Ishikawa (cell line): ENCODE data around the gene ANKRD11.

Experiments used
- CEBPB ChIP-seq: IDR thresholded peaks from 2 replicates; pipeline ENCODE4 v1.6.1; 2012
- CREB1 ChIP-seq: IDR thresholded peaks from 2 replicates; pipeline ENCODE4 v1.6.1; 2012; ENCODE audit warnings: low read depth
- EGR1 ChIP-seq: IDR thresholded peaks from 2 replicates; pipeline ENCODE4 v1.6.1; 2012
- EP300 ChIP-seq: IDR thresholded peaks from 2 replicates; pipeline ENCODE4 v1.6.1; 2012; ENCODE audit warnings: borderline replicate concordance
- FOXM1 ChIP-seq: IDR thresholded peaks from 2 replicates; pipeline ENCODE4 v1.6.1; 2012; ENCODE audit warnings: low read depth, borderline replicate concordance
- MAX ChIP-seq: IDR thresholded peaks from 2 replicates; pipeline ENCODE4 v1.6.1; 2012
- NFIC ChIP-seq: IDR thresholded peaks from 2 replicates; pipeline ENCODE4 v1.6.1; 2012
- RAD21 ChIP-seq: IDR thresholded peaks from 2 replicates; pipeline ENCODE4 v1.6.1; 2012; ENCODE audit warnings: low read depth
- TAF1 ChIP-seq: IDR thresholded peaks from 2 replicates; pipeline ENCODE4 v1.6.1; 2012; ENCODE audit warnings: low read depth, mild to moderate bottlenecking
- TCF12 ChIP-seq: IDR thresholded peaks from 2 replicates; pipeline ENCODE4 v1.6.1; 2012; ENCODE audit warnings: low read depth
- TEAD4 ChIP-seq: IDR thresholded peaks from 2 replicates; pipeline ENCODE4 v1.6.1; 2012
- YY1 ChIP-seq: IDR thresholded peaks from 2 replicates; pipeline ENCODE4 v1.6.1; 2012; ENCODE audit warnings: low read depth
- ZBTB7A ChIP-seq: IDR thresholded peaks from 2 replicates; pipeline ENCODE4 v1.6.1; 2012; ENCODE audit warnings: low read depth
- TF ChIP-seq, protein P1 (sequence below): IDR thresholded peaks from 2 replicates; pipeline ENCODE4 v1.6.1; 2012; ENCODE audit warnings: low read depth, mild to moderate bottlenecking
- TF ChIP-seq, protein P2 (sequence below): IDR thresholded peaks from 2 replicates; pipeline ENCODE4 v1.6.1; 2012

The ANKRD11 gene

DNA sequence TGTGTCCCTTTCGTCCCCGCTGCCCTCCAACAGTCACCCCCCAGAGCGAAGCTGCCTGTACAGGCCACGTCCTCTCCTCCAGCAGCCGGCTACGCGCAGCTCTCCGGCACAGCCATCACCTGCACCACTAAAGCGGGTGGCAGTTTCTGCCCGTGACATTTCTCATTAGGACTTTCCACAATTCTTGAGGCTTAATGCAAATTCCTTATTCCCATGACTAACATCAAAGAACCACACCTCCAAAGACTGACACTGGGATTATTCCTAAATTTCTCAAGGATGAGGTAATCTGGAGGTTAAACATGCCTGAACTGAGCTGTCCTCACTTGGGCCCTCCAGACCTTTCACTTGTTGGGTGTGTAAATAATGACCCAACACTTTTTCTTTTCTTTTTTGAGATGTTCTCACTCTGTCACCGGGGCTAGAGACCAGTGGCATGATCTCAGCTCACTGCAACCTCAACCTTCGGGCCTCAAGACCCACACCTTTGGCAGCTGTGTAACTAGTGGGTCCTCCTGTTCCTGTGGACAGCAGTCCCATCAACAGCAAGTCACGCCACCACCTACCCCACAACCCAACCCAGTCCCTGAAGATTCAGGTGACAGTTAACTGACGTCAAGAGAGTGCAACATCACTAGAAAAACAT is 11.7 kb downstream of the ANKRD11 start:
- TF ChIP-seq NFIC (no peak), MAX (no peak), TAF1 (no peak), EP300 (no peak), TEAD4 (no peak; the same call in 1 of the 2 replicates), EGR1 (no peak), CREB1 (no peak), YY1 (no peak), FOXM1 (no peak), CEBPB (no peak)
- TF ChIP-seq, protein P1, sequence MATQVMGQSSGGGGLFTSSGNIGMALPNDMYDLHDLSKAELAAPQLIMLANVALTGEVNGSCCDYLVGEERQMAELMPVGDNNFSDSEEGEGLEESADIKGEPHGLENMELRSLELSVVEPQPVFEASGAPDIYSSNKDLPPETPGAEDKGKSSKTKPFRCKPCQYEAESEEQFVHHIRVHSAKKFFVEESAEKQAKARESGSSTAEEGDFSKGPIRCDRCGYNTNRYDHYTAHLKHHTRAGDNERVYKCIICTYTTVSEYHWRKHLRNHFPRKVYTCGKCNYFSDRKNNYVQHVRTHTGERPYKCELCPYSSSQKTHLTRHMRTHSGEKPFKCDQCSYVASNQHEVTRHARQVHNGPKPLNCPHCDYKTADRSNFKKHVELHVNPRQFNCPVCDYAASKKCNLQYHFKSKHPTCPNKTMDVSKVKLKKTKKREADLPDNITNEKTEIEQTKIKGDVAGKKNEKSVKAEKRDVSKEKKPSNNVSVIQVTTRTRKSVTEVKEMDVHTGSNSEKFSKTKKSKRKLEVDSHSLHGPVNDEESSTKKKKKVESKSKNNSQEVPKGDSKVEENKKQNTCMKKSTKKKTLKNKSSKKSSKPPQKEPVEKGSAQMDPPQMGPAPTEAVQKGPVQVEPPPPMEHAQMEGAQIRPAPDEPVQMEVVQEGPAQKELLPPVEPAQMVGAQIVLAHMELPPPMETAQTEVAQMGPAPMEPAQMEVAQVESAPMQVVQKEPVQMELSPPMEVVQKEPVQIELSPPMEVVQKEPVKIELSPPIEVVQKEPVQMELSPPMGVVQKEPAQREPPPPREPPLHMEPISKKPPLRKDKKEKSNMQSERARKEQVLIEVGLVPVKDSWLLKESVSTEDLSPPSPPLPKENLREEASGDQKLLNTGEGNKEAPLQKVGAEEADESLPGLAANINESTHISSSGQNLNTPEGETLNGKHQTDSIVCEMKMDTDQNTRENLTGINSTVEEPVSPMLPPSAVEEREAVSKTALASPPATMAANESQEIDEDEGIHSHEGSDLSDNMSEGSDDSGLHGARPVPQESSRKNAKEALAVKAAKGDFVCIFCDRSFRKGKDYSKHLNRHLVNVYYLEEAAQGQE: no peak

- TF ChIP-seq, protein P2, sequence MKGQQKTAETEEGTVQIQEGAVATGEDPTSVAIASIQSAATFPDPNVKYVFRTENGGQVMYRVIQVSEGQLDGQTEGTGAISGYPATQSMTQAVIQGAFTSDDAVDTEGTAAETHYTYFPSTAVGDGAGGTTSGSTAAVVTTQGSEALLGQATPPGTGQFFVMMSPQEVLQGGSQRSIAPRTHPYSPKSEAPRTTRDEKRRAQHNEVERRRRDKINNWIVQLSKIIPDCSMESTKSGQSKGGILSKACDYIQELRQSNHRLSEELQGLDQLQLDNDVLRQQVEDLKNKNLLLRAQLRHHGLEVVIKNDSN: no peak
Observed at GRCh38 chr16:89476811-89477261, 13.5 kb downstream of the ANKRD11 start.

DNA sequence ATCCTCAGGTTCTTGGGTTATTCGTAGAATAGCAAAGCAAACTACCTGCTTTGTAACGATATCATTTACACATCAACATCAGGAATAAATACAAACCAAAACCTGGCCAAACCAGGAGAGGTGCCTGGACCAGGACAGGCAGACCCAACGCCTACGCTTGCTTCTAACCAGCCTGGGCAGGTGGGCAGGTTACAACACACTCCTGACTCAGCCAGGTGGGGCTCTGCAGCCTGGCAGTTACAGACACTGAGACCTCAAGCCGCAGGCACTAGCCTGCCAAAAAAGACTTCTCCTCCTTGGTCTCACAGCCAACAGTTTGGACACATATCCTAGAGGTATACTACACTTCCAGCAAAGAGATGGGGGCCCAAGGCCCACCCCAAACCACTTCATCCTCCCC is 14.0 kb downstream of the ANKRD11 start:
- no peak for TF ChIP-seq EGR1
- no peak for TF ChIP-seq NFIC
- TF ChIP-seq TCF12: no peak
- no peak for TF ChIP-seq TEAD4
- TF ChIP-seq MAX: no peak
- no peak for TF ChIP-seq ZBTB7A
- no peak for TF ChIP-seq RAD21
- no peak for TF ChIP-seq YY1
- TF ChIP-seq CREB1: no peak
- no peak for TF ChIP-seq CEBPB
- no peak for TF ChIP-seq TAF1
- TF ChIP-seq, protein P1: no peak

DNA sequence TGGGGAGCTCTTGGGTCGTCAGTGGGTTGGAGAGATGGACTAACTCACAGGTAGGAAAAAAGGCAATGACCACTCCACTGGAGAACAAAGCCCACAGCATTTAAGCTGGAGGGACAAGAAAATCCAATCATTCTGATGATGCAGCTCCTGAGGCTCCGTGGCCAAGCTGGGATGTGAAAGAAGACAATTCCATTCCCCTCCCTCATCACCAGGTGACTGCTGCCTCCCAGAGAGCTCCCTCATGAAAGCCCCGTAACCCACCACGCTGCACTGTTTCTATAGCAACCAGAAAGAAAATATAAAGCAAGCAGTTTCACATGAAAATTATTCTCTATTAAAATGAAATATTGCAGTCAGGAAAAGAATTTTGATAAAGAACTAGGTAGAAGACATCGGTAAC is 15.2 kb downstream of the ANKRD11 start:
- TF ChIP-seq MAX (no peak), TCF12 (no peak), TAF1 (0 out of 2 replicates have a peak, but pooled peaks have one; percentile 18)

DNA sequence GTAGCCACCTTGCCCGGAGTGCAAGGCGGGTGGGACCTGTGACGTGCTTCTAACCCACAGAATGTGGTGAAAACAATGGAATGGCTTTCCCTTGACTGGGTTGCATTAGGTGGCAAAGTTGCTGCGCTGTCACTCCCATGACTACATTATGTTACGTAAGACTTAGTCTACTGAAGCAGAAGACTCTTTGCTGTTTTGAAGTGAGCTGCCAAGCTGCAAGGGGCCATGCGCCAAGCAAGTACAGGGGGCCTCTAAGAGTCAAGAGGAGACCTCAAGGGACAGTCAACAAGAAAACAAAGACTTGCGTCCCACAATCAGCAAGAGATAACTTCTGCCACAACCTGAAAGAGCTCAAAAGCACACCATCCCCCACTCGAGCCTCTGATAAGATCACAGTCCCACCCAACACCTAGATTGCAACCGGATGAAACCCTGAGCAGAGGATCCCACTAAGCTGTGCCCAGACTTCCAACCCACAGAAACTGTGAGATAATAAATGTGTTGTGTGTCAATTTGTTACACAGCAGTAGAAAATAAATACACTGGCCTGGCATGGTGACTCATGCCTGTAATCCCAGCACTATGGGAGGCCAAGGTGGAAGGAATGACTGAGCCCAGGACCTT is 16.5 kb downstream of the ANKRD11 start:
- TF ChIP-seq EGR1 (no peak), CREB1 (no peak), ZBTB7A (no peak)
- TF ChIP-seq, protein P2: no peak

DNA sequence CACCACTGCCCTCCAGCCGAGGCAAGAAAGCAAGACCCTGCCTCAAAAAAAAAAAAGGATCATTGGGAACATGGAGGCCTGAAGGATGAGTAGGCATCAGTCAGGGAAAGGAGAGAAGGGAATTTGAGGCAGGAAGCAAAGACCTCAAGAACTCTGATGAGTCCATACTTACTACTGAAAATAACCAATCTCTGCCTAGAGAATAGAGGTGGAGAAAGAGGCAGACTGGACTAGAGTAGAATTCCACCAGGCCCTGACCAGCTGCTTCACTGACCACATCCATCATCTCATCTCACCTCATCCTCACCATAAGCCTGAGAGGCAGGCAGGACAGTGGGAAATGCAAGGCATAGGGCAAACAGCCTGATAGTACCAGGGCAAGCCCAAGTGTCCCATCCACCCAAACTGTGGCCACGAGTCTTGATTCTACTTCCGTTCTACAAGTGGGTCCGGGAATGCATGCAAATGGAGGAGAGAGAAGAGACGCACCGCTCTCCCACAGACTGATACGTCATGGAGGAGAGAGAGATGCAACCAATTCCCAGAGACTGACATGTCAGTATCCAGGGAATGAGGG is 17.1 kb downstream of the ANKRD11 start:
- TF ChIP-seq EGR1 (no peak), TEAD4 (no peak), ZBTB7A (no peak), TCF12 (no peak), FOXM1 (no peak), NFIC (no peak), RAD21 (no peak), TAF1 (no peak), CEBPB (no peak), EP300 (no peak), CREB1 (no peak), YY1 (no peak), MAX (no peak)
- TF ChIP-seq, protein P1: no peak
- TF ChIP-seq, protein P2: no peak
